HG03135 (cell line): ENCODE data around the gene CDKN2B-AS1.

Source experiments
- ATAC-seq: cut with Tn5 transposase; IDR thresholded peaks from one replicate; pipeline ENCODE4 v1.9.1; 2021; ENCODE audit warnings: mild to moderate bottlenecking, moderate library complexity; ENCODE audit not compliant: unreplicated experiment

CDKN2B-AS1 gene

GRCh38 chr9:22005021-22005701 lies 10.6 kb downstream of the CDKN2B-AS1 start:
- ATAC-seq: no peak

GRCh38 chr9:22005702-22006606 lies 11.4 kb downstream of the CDKN2B-AS1 start:
- no peak for ATAC-seq

GRCh38 chr9:22008384-22008716 lies 13.8 kb downstream of the CDKN2B-AS1 start:
- no peak for ATAC-seq

DNA sequence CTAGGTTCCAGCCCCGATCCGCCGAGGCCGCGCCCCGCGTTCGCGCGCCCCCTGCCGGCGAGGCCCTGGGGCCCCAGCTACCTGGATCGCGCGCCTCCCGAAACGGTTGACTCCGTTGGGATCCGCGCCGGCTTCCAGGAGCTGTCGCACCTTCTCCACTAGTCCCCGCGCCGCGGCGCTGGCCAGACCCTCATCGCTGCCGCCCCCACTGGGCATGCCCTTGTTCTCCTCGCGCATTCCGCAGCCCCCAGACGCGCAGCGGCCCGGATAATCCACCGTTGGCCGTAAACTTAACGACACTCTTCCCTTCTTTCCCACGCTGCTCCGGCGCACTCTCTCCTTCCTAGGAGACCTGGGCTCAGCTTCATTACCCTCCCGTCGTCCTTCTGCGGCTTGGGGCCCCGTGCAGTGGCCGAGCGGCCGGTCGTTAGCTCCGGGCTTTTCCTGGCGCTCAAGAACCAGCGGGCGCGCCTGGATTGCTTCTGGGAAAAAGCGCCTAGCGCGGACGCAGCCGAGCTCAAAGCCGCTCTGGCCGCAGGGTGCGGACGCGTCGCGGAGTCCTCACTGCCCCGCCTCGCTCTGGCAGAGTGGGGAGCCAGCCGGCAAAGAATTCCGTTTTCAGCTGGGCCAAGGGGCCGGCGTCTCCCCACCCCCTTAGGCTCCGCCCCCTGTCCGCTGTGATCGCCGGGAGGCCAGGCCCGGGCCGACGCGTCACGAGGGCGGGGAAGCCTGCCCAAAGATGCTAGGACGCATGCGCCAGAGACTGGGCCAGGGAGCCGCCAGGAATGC lies 14.3 kb downstream of the CDKN2B-AS1 start, which contains the start of gene CDKN2B:
CDKN2B (minus strand) TSS at position 589 of the 789 bp plus-strand sequence; CDS start at position 237, 352 bp downstream.
- peak; percentile 92 for ATAC-seq

DNA sequence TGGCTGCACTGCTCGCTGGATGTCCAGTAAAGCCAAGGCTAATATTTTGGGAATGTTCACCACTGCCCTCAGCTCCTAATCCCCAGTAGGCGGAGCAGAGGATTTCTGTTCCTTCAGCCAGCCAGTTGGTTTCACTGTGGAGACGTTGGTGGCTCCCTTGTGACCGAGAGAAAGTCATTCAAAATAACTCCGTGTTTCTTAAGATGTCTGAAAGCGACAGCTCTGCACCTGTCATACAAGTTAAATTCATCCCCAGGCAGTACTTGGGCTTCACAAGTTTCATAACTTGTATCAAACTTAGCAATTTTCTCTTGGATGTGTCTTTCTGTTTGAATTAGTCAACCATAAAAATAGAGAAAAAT lies 14.9 kb downstream of the CDKN2B-AS1 start:
- ATAC-seq: peak; percentile 35

- ATAC-seq: no peak
Measured at GRCh38 chr9:22010866-22011625, 16.5 kb downstream of the CDKN2B-AS1 start.

DNA sequence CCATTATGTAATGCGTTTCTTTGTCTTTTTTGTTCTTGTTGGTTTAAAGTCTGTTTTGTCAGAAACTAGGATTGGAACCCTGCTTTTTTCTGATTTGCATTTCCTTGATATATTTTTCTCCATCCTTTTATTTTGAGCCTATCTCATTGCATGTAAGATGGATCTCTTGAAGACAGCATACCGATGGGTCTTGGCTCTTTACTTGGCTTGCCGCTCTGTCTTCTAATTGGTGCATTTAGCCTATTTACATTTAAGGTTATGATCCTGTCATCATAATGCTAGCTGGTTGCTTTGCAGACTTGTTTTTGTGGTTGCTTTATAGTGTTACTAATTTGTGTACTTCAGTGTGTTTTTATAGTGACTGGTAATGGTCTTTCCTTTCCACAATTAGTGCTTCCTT lies 27.8 kb downstream of the CDKN2B-AS1 start:
- no peak for ATAC-seq

DNA sequence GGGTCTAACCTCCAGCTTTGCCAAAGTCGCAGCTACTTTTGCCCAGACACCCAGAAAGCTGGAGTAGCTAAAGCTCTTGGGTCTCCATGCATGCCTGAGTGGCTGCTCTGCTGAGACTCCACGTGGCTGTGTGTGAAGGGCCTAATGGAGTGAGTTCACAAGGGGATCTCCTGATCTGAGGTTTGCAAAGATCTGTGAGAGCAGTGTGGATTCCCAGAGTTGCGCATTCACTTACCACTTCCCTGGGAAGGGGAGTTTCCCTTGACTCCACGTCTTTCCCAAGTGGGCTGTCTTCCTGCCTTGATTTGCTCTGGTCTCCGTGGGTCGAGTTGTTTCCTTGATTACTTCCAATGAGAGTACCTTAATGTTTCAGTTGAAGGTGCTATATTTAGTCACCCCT lies 32.1 kb downstream of the CDKN2B-AS1 start:
- ATAC-seq: no peak

DNA sequence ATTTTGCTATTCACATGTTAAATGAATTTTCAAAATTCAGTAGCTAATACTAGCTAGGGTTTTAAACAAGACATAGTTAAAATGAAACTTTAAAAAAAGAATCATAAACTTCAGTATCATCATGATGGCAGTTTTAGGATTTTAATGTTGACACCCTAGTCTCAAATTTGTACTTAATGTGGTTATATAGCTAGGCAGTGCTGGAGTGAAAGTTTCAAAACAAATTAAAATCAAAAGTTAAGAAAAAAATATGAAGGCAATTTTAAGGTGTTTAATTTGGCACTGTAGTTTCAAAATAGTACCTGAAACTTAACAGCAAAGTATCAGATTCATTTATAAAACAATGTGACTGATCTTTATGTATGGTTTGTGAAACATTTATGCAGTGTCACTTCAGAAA lies 33.8 kb downstream of the CDKN2B-AS1 start:
- no peak for ATAC-seq

- ATAC-seq: no peak
Measured at GRCh38 chr9:22029231-22029630, 34.6 kb downstream of the CDKN2B-AS1 start.

- ATAC-seq: peak; percentile 78
Measured at GRCh38 chr9:22030101-22030598, 35.6 kb downstream of the CDKN2B-AS1 start.

DNA sequence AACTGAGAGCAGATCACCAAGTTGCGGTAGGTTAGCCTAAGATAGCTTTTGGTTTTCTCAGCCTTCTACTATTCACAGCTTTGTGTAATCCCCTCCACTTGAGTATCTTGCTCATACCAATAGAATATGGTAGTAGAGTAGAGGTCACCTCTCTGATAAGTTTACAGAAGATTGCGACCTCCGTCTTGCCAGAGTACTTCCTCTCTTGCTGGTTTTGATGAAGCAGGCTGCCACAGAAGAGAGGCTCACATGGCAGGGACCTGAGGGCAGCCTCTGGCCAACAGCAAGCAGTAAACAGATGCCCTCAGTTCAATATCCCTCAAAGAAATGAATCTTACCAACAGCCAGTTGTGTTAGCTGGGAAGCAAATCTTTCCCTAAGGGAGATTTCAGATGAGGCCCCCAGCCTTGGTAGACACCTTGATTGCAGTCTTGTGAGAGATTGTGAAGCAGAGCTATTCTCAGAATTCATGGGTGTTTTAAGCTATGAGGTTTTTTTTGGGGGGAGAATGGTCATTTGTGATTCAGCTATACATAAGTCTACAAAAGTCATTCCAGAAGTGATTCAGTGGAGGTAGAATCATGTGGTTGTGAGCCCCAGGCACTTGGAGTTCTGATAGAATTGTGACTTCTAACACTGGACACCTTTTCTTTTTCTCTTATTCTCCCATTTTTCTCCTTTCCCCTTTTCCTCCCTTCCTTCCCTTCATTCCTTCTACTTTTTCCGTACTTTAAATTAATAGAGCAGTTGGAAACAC lies 37.2 kb downstream of the CDKN2B-AS1 start:
- no peak for ATAC-seq

- ATAC-seq: no peak
Measured at GRCh38 chr9:22033012-22033630, 38.5 kb downstream of the CDKN2B-AS1 start.

- no peak for ATAC-seq
Measured at GRCh38 chr9:22035591-22036011, 41.0 kb downstream of the CDKN2B-AS1 start.

DNA sequence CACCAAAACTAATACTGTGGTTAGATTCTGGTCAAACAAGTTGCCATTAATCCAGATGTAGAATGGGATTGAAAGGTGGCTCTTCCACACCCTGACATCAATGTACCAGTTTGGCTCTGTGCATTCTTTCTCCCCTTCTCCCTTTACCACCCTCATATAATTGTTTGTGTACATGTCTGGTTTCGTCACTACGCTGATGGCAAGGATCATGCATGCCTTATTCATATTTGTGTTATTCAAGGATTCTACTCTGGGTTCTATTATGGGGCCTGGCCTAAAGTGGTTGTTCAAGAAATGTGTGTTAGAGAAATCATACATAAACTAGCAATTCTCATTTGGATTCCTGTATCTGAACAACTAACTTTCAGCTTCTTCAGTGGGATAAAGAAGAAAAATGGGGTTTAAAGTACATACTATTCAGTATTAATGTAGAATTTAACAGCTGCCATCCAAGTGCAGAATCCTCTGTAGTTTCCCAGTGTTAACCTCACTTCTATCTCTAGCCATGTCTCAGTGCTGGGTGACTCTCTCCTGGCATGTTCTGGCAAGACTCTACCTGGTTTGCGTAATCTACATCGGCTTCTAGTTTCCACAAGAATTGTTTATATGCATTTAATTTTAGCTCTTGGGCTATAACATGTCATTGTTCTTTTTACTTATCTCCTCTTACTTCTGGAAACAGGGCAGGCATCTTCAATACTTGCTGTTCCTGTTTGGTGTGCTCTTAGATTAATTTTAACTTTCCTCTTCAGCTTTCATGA lies 42.5 kb downstream of the CDKN2B-AS1 start:
- ATAC-seq: no peak

DNA sequence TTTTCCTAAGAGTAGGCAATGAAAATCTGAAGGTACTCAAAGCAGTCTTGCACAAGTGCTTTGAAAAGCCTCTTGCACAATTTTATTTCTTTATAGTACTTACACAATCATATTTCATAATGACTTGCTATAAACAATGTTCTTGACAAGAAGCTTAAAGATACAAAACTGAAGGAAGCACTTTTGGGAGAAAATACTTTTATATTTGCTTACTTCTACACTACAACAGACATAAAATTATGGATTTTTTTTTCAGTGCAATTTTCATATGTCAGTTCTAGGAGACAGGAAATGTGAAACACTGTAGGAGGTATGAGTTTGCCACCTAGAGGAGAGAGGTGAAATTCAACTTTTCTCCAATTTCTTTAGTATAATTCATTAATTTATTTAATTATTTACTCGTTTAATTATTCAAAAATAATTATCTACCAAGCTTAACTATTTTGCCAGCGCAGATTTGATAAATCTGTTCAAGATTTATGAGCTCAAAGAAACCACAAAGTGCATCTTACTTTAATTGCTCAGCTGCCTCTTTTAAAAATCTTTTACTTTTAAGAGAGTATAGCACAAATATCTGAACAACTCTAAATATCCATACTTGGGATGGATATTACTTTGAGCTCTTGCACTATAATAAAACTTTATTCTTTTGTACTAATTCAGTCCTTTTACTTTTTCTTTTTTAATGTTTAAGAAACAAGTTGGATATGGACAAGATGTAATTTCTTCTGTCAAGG lies 43.5 kb downstream of the CDKN2B-AS1 start:
- ATAC-seq: peak; percentile 59

DNA sequence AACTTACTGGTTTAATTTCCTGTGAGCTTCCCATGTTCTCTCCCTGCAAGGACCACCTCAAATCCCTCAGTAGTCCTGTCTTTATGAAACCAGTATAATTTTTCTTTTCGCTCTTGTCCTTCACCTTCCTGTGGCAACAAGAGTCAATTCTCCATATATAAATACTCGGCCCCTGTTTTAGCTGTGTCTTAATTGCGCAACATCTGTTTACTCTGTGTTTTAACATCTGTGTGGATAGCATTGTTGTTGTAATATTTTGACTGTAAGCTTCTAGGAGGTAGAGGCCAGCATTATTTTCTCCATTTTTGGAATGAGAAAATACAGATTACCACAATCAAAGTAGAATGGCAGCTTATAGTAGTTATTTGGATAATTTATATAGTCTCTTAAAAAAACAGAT lies 44.7 kb downstream of the CDKN2B-AS1 start:
- no peak for ATAC-seq

DNA sequence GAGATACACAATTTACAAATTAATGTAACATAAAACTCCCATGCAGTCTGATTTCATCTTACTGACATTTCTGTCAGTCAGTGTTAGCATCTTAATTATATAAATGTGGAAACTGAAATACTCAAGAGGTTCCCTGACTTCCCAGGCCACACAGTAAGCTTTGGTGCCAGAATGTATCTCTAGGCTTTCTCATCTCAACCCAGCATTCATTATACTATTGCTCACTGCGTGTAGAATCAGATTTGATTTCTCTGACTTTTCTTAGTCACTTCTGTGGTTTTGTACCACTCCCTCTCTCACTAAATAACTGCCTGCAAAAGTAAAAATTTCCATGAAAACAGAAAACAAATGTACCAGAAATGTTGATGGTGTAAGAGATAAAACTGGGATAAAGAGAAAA lies 46.2 kb downstream of the CDKN2B-AS1 start:
- no peak for ATAC-seq
